Brain microvascular endothelial cell (primary cell): ENCODE data around the gene RYR2.

Experiments used
- DNase-seq: peaks from one replicate; pipeline ENCODE4 v3.0.0-alpha.2; 2020
- H3K27ac ChIP-seq: fragments of 250-450 bp; sonication (Bioruptor Pico); 2 replicates; pipeline ENCODE4 v1.5.1; 2020; ENCODE audit warnings: mild to moderate bottlenecking, moderate library complexity
- H3K27me3 ChIP-seq: fragments of 250-450 bp; sonication (Bioruptor Pico); replicated peaks from 2 replicates; pipeline ENCODE4 v1.5.1; 2020; ENCODE audit warnings: mild to moderate bottlenecking
- H3K36me3 ChIP-seq: fragments of 250-450 bp; sonication (Bioruptor Pico); replicated peaks from 2 replicates; pipeline ENCODE4 v1.5.1; 2020; ENCODE audit warnings: mild to moderate bottlenecking
- H3K4me3 ChIP-seq: 2 replicates; pipeline ENCODE4 v1.5.1; 2011; ENCODE audit warnings: low read depth, mild to moderate bottlenecking, control low read depth, low read length, moderate library complexity
- in situ Hi-C: cut with HindIII; loops from 2 replicates; pipeline ENCODE4 v1.10.0; 2017; ENCODE audit warnings: low sequenced_read_pairs, low pct_ligation_motif_present
- TF ChIP-seq, protein P1 (sequence below): IDR thresholded peaks from 2 replicates; pipeline ENCODE4 v1.5.1; 2011; ENCODE audit warnings: low read depth, mild to moderate bottlenecking, moderate library complexity, low read length, control low read depth, inconsistent platforms; ENCODE audit errors: missing control alignments

Gene RYR2

DNA sequence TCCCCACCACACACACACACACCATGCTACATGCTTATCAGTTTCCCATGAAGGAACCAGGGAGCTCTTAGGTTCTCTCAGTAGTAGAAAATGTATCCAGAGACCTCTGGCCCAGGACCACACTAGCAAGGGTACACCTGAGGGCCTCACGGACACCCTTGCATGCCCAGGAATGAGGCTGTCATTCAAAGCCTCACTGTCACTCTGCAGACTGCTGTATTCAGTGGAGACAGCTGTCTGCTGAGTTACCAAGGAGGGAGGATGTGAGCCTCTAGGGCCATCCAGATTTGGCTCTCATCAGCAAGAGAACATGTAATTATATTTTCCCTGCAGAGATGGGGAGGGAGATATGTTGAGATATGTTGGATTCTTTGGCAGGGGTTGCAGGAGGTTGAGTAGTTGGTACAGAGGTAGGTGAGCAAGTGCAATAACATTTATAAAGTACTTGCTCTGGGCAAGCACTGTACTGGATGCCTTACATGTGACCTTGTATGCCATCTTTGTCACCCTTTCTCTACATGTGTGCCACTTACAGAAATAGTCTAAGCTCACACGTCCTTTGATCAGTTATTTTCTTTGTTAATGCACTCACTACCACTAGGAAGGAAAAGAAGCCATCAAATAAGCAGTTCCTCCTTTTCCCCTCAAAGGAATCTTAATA is 598.2 kb downstream of the RYR2 start:
- in situ Hi-C loops, result no loop called here
- TF ChIP-seq, protein P1, sequence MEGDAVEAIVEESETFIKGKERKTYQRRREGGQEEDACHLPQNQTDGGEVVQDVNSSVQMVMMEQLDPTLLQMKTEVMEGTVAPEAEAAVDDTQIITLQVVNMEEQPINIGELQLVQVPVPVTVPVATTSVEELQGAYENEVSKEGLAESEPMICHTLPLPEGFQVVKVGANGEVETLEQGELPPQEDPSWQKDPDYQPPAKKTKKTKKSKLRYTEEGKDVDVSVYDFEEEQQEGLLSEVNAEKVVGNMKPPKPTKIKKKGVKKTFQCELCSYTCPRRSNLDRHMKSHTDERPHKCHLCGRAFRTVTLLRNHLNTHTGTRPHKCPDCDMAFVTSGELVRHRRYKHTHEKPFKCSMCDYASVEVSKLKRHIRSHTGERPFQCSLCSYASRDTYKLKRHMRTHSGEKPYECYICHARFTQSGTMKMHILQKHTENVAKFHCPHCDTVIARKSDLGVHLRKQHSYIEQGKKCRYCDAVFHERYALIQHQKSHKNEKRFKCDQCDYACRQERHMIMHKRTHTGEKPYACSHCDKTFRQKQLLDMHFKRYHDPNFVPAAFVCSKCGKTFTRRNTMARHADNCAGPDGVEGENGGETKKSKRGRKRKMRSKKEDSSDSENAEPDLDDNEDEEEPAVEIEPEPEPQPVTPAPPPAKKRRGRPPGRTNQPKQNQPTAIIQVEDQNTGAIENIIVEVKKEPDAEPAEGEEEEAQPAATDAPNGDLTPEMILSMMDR, result no peak
- no peak for DNase-seq
- Histone ChIP-seq H3K27me3 (no peaks in the 10 kb centered on the region), H3K27ac (no peak overlapping the region), H3K36me3 (no peaks in the 10 kb centered on the region), H3K4me3 (no peak overlapping the region)

DNA sequence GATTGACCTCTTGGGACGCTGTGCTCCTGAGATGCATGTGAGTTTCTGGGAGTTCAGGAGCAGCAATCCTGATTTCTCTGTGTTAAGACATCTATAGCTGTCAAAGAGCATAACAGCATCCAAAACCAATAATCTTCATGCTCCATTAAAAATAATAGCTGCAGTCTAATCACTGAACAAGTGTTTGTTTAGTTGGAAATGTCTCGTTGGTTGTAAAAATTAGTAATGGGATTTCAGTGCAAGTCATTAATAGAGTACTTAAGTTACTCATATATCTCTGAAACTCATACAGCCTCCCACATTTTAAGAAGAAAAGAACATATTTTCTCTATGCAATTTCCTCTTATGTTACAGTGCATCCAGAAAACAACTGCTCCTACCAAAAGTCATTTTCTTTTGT is 599.0 kb downstream of the RYR2 start:
- TF ChIP-seq, protein P1, result no peak
- H3K27ac ChIP-seq, result no peak overlapping the region
- DNase-seq, result no peak
- in situ Hi-C loops, result no loop called here
- no peaks in the 10 kb centered on the region for H3K27me3 ChIP-seq
- H3K4me3 ChIP-seq, result no peak overlapping the region
- no peaks in the 10 kb centered on the region for H3K36me3 ChIP-seq

GRCh38 chr1:237650809-237651208 is 608.8 kb downstream of the RYR2 start:
- in situ Hi-C loops, result no loop called here

DNA sequence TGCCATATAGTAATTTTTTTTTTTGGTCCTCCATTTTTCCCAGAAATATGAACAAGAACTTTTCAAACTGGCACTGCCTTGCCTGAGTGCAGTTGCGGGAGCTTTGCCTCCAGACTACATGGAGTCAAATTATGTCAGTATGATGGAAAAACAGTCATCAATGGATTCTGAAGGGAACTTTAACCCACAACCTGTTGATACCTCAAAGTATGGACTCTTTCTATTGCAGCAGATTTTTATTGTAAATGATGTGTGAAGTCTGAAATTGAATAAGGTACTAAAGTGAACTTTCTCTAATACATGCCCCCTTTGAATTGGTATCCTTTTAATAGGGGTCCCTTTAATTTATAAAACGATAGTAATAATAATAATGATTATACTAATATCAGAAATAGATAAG is 613.8 kb downstream of the RYR2 start:
- DNase-seq, result no peak
- in situ Hi-C loops, result no loop called here
- no peaks in the 10 kb centered on the region for H3K36me3 ChIP-seq
- TF ChIP-seq, protein P1, result no peak
- H3K27ac ChIP-seq, result no peak overlapping the region
- H3K4me3 ChIP-seq, result no peak overlapping the region
- no peaks in the 10 kb centered on the region for H3K27me3 ChIP-seq

More at GRCh38 chr1:237650809-237651208, 608.8 kb downstream of the RYR2 start:
- H3K36me3 ChIP-seq, result no peaks in the 10 kb centered on the region
- H3K27me3 ChIP-seq, result no peaks in the 10 kb centered on the region
- H3K27ac ChIP-seq, result no peak overlapping the region
- no peak for DNase-seq
- no peak overlapping the region for H3K4me3 ChIP-seq
- TF ChIP-seq, protein P1, result no peak

- no peaks in the 10 kb centered on the region for H3K36me3 ChIP-seq
- in situ Hi-C loops, result no loop called here
- H3K4me3 ChIP-seq, result no peak overlapping the region
- no peaks in the 10 kb centered on the region for H3K27me3 ChIP-seq
- no peak overlapping the region for H3K27ac ChIP-seq
- TF ChIP-seq, protein P1, result no peak
- no peak for DNase-seq
These were observed 622.4 kb downstream of the RYR2 start for GRCh38 chr1:237664348-237664747.

- Histone ChIP-seq H3K36me3 (no peaks in the 10 kb centered on the region), H3K27me3 (no peaks in the 10 kb centered on the region), H3K4me3 (no peak overlapping the region), H3K27ac (no peak overlapping the region)
- DNase-seq, result no peak
- TF ChIP-seq, protein P1, result no peak
- in situ Hi-C loops, result no loop called here
These were observed 628.3 kb downstream of the RYR2 start for GRCh38 chr1:237670302-237670701.
